HG03571 (cell line): ENCODE results near the gene CALCB.

ENCODE experiments used
- ATAC-seq: cut with Tn5 transposase; IDR thresholded peaks from one replicate; pipeline ENCODE4 v1.9.1; 2021; ENCODE audit not compliant: unreplicated experiment

CALCB gene

GRCh38 chr11:15117751-15118150 is 44.4 kb downstream of the CALCB start:
- no peak for ATAC-seq

DNA sequence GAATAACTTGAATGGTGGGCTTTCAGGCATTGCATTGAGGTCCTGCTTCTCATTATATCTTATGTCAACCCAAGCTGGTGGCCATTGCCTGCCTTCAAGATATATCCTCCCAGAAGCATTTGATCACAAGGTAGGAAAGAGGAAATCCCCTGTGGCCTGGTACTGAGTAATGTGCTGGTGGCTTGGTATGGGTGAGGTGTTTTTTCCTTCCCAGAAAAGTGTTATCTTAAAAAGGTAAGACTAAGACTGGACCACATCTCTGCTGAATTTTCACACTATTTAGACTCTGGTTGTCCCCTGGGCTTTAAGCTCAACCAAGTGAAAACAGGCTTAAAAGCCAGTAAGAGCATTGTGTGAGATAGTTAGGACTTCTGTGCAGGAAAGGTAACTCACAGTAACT is 45.0 kb downstream of the CALCB start:
- ATAC-seq = no peak

- ATAC-seq = no peak
Observed at GRCh38 chr11:15119352-15119751, 46.0 kb downstream of the CALCB start.

DNA sequence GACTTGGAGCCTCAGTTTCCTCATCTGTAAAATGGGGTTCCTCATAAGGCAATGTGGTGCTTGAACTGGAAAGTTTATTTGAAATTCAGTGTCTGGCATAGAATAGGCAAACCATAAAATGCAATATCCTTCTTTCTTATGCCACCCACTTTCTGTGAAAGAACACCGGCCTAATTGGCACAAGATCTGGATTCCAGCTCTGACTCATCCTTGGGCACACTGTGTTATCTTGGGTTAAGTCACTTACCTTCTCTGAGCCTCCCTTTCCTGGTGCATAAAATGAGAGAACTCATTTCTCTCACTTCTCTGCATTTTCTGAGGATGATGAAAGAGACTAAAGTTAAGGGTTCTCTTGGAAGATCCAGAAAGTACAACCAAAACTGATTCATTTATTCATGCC is 46.4 kb downstream of the CALCB start:
- ATAC-seq = no peak

- ATAC-seq = no peak
Observed at GRCh38 chr11:15123849-15124248, 50.5 kb downstream of the CALCB start.

GRCh38 chr11:15124528-15124927 is 51.1 kb downstream of the CALCB start:
- no peak for ATAC-seq

DNA sequence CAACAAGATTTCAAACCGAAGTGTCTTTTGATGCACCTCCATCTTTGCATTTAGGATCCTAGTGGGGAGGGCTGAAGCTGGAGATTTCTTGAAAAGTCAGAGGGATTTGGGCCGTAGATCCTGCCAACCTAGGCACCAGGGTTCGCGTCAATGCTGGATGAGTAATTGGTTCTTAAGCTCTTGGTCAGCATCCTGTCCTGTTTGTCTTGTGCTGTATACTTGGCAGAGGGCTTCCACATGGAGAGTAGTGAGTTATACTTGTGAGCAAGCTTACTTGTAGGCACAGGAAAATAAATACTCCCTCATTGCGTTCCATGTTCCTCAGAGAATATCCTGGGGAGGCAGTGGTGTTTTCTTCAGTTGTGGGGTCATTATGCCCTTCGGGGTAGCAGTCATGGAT is 53.9 kb downstream of the CALCB start:
- ATAC-seq = no peak
